ENCODE results near the gene RFX8.
"Not testable (repeated sequence)": the region's sequence is repeated elsewhere in the genome, so short reads cannot be mapped to it uniquely, and the experiment has no call there.

The RFX8 gene

GRCh38 chr2:101439716-101440115, 35.2 kb downstream of the RFX8 start:
- peaks cover 12% of the 10 kb centered on the region for H3K4me1 Mint-ChIP-seq
- no peak for ATAC-seq
- no peak overlapping the region for H3K4me3 Mint-ChIP-seq
- peaks cover 8% of the 10 kb centered on the region for H3K27me3 Mint-ChIP-seq
- H3K9me3 Mint-ChIP-seq: no peaks in the 10 kb centered on the region
- H3K27ac Mint-ChIP-seq: no peak overlapping the region
- no peaks in the 10 kb centered on the region for H3K36me3 Mint-ChIP-seq

- H3K36me3 Mint-ChIP-seq, H3K4me3 Mint-ChIP-seq, H3K27me3 Mint-ChIP-seq, H3K27ac Mint-ChIP-seq, ATAC-seq, H3K9me3 Mint-ChIP-seq: not testable (repeated sequence)
- peaks cover 12% of the 10 kb centered on the region for H3K4me1 Mint-ChIP-seq
Measured at GRCh38 chr2:101438555-101438954, 36.4 kb downstream of the RFX8 start.

GRCh38 chr2:101435001-101435862, 39.7 kb downstream of the RFX8 start:
- no peak overlapping the region for H3K4me3 Mint-ChIP-seq

GRCh38 chr2:101433465-101433864, 41.4 kb downstream of the RFX8 start:
- Mint-ChIP-seq H3K4me3 (no peak overlapping the region), H3K36me3 (no peaks in the 10 kb centered on the region), H3K27me3 (peaks cover 8% of the 10 kb centered on the region), H3K4me1 (no peaks in the 10 kb centered on the region), H3K27ac (no peak overlapping the region), H3K9me3 (no peaks in the 10 kb centered on the region)
- ATAC-seq: no peak

More at GRCh38 chr2:101435001-101435862, 39.7 kb downstream of the RFX8 start:
- no peak for ATAC-seq
- H3K9me3 Mint-ChIP-seq: no peaks in the 10 kb centered on the region
- no peak overlapping the region for H3K27ac Mint-ChIP-seq
- H3K4me1 Mint-ChIP-seq: no peaks in the 10 kb centered on the region
- no peaks in the 10 kb centered on the region for H3K36me3 Mint-ChIP-seq
- peaks cover 8% of the 10 kb centered on the region for H3K27me3 Mint-ChIP-seq

- ATAC-seq: peak; percentile 38
- Mint-ChIP-seq H3K9me3 (no peaks in the 10 kb centered on the region), H3K36me3 (no peaks in the 10 kb centered on the region), H3K27ac (no peak overlapping the region), H3K4me3 (no peak overlapping the region), H3K4me1 (no peaks in the 10 kb centered on the region), H3K27me3 (peaks cover 7% of the 10 kb centered on the region)
Measured at GRCh38 chr2:101432411-101433181, 42.3 kb downstream of the RFX8 start.

- ATAC-seq: no peak
- Mint-ChIP-seq H3K9me3 (no peaks in the 10 kb centered on the region), H3K4me1 (no peaks in the 10 kb centered on the region), H3K36me3 (no peaks in the 10 kb centered on the region), H3K4me3 (no peak overlapping the region), H3K27me3 (no peaks in the 10 kb centered on the region), H3K27ac (no peak overlapping the region)
Measured at GRCh38 chr2:101431486-101431885, 43.4 kb downstream of the RFX8 start.

GRCh38 chr2:101430156-101430555, 44.8 kb downstream of the RFX8 start:
- no peak for ATAC-seq
- Mint-ChIP-seq H3K9me3 (no peaks in the 10 kb centered on the region), H3K27me3 (no peaks in the 10 kb centered on the region), H3K4me3 (no peak overlapping the region), H3K36me3 (no peaks in the 10 kb centered on the region), H3K4me1 (no peaks in the 10 kb centered on the region), H3K27ac (no peak overlapping the region)

GRCh38 chr2:101429453-101429852, 45.5 kb downstream of the RFX8 start:
- Mint-ChIP-seq H3K36me3 (no peaks in the 10 kb centered on the region), H3K4me3 (no peak overlapping the region), H3K27me3 (no peaks in the 10 kb centered on the region), H3K9me3 (no peaks in the 10 kb centered on the region), H3K27ac (no peak overlapping the region), H3K4me1 (no peaks in the 10 kb centered on the region)
- ATAC-seq: no peak

GRCh38 chr2:101428422-101429176, 46.3 kb downstream of the RFX8 start:
- ATAC-seq: no peak
- H3K4me3 Mint-ChIP-seq: no peak overlapping the region

GRCh38 chr2:101427743-101428142, 47.2 kb downstream of the RFX8 start:
- H3K27ac Mint-ChIP-seq: no peak overlapping the region
- H3K4me1 Mint-ChIP-seq: no peaks in the 10 kb centered on the region
- H3K9me3 Mint-ChIP-seq: no peaks in the 10 kb centered on the region
- H3K27me3 Mint-ChIP-seq: no peaks in the 10 kb centered on the region
- no peak for ATAC-seq
- no peak overlapping the region for H3K4me3 Mint-ChIP-seq
- no peaks in the 10 kb centered on the region for H3K36me3 Mint-ChIP-seq

More at GRCh38 chr2:101428422-101429176, 46.3 kb downstream of the RFX8 start:
- Mint-ChIP-seq H3K27ac (no peak overlapping the region), H3K27me3 (no peaks in the 10 kb centered on the region), H3K4me1 (no peaks in the 10 kb centered on the region), H3K36me3 (no peaks in the 10 kb centered on the region), H3K9me3 (no peaks in the 10 kb centered on the region)

GRCh38 chr2:101427240-101427639, 47.7 kb downstream of the RFX8 start:
- Mint-ChIP-seq H3K36me3 (no peaks in the 10 kb centered on the region), H3K9me3 (no peaks in the 10 kb centered on the region), H3K4me1 (no peaks in the 10 kb centered on the region), H3K27me3 (no peaks in the 10 kb centered on the region), H3K4me3 (no peak overlapping the region), H3K27ac (no peak overlapping the region)
- no peak for ATAC-seq

- ATAC-seq: no peak
- H3K36me3 Mint-ChIP-seq: no peaks in the 10 kb centered on the region
- no peaks in the 10 kb centered on the region for H3K27me3 Mint-ChIP-seq
- no peaks in the 10 kb centered on the region for H3K4me1 Mint-ChIP-seq
- no peaks in the 10 kb centered on the region for H3K9me3 Mint-ChIP-seq
- H3K27ac Mint-ChIP-seq: no peak overlapping the region
- no peak overlapping the region for H3K4me3 Mint-ChIP-seq
Measured at GRCh38 chr2:101426822-101427221, 48.1 kb downstream of the RFX8 start.

GRCh38 chr2:101420623-101421022, 54.3 kb downstream of the RFX8 start:
- Mint-ChIP-seq H3K27me3 (no peaks in the 10 kb centered on the region), H3K27ac (no peak overlapping the region), H3K4me3 (no peak overlapping the region), H3K36me3 (no peaks in the 10 kb centered on the region), H3K9me3 (no peaks in the 10 kb centered on the region), H3K4me1 (no peaks in the 10 kb centered on the region)
- no peak for ATAC-seq

GRCh38 chr2:101419096-101419663, 55.7 kb downstream of the RFX8 start:
- Mint-ChIP-seq H3K27me3 (no peaks in the 10 kb centered on the region), H3K36me3 (no peaks in the 10 kb centered on the region), H3K27ac (peak overlapping the region; percentile 45), H3K9me3 (no peaks in the 10 kb centered on the region), H3K4me3 (no peak overlapping the region), H3K4me1 (no peaks in the 10 kb centered on the region)
- ATAC-seq: peak; percentile 80

Measured in stimulated activated memory B cell treated with anti-CD40 and anti-IgM and Interleukin-4, amounts not matched to agents 10 μg/mL and 1 μg/mL and 100 μg/mL, for 72 hours (primary cell).